ENCODE data around the gene ANK3. TPM values are rescaled to one million over a fixed set of nuclear protein-coding genes. Genes with fewer than 3 reads are reported as not detected.

The ANK3 gene
- total and polyA plus RNA-seq, 3 donors from 2014 or later = 23.5 to 39.9 (median 38.6) TPM

DNA sequence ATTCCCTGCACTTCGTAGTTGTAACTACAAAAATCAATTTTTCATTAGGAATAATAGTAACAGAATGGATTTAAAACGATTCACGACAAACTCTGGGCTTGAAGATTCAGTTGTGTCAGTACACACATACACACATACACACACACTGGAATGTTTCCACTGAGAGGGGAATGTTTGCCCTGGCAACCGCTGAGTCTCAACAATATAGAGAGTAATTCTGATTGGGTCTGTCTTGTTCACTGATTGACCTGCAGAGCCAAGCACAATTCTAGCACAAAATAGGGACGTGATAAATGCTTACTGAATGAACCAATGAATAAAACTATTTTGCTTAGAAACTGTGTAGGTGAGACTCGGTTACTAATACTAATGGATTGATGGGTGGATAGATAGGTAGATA lies 278.9 kb downstream of the ANK3 start:
- DNase-seq = no peak
- Histone ChIP-seq H3K36me3 (ENCODE audit: low read depth, missing control alignments) (no peaks in the 10 kb centered on the region), H3K9me3 (no peaks in the 10 kb centered on the region), H3K27ac (no peak overlapping the region), H3K4me3 (no peak overlapping the region), H3K27me3 (no peaks in the 10 kb centered on the region), H3K4me1 (no peaks in the 10 kb centered on the region)
- intact Hi-C loops (cut with DNase I; ENCODE audit: low total_unique reads) = loop anchor here (10.0 kb wide), 1 partner anchor 94 kb away; no protein-coding TSS in a partner anchor
- TF ChIP-seq POLR2A (IDR thresholded peaks at IDR 0.05) (no peak), CTCF (IDR thresholded peaks at IDR 0.05) (no peak)
- 76 to 92% methylated on average over 6 of the region's 6 CpGs for WGBS, 2 donors

DNA sequence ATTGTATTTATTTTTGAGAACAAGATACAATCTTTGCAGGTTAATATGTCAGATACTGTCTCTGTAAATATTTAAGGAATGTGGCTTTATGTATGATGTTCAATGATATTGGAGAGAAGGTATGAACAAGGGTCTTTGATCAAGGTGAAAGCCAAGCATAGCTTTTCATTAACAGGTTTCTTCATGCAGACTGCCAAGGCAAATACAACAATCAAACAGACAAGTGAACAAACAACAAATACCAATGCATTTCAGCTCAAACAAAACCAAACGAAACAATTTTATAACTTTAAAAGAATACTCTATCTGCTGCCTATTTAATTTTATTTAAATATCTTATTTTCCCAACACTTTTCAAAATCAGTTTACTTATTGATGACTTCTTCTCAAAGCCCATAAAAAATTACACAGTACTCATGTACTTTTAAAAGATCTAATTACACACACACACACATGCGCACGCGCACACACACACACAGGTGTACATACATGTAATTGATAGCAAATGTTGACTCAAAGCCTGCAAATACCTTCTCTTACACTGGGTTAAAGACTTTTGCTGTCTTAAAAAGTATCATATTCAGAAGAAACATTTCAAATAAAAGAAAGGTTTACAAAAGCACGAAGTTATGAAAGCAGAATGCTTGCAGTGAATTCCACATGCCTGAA lies 282.2 kb downstream of the ANK3 start:
- H3K4me1 ChIP-seq = peaks cover 5% of the 10 kb centered on the region
- no peak overlapping the region for H3K27ac ChIP-seq
- H3K27me3 ChIP-seq = no peaks in the 10 kb centered on the region
- no peak overlapping the region for H3K4me3 ChIP-seq
- no peak for TF ChIP-seq POLR2A (IDR thresholded peaks at IDR 0.05)
- no peak for TF ChIP-seq CTCF (IDR thresholded peaks at IDR 0.05)
- no peaks in the 10 kb centered on the region for H3K9me3 ChIP-seq
- 93% methylated on average over 5 of the region's 5 CpGs for WGBS, 2 donors
- intact Hi-C loops (cut with DNase I; ENCODE audit: low total_unique reads) = no loop called here
- H3K36me3 ChIP-seq (ENCODE audit: low read depth, missing control alignments) = no peaks in the 10 kb centered on the region
- DNase-seq = no peak

DNA sequence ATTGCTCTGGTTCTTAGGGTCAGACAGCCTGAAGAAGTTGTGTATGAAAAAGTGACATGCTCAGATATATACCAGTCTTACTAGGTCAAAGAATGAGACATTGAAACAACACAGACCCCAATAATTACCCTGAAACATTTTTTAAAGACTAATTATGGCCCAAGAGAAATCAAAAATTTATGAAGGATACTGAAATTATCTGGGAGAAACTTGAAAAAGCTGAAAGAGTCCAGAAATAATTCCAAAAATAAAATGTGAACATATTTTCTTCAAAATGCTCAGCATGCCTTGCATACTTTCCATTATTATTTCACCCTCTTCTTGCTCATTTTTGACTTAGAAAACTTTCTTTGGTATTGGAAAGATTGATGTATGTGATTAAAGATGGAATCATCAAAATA lies 284.4 kb downstream of the ANK3 start:
- H3K27ac ChIP-seq = no peak overlapping the region
- H3K36me3 ChIP-seq (ENCODE audit: low read depth, missing control alignments) = no peaks in the 10 kb centered on the region
- H3K4me3 ChIP-seq = no peak overlapping the region
- no peaks in the 10 kb centered on the region for H3K27me3 ChIP-seq
- H3K9me3 ChIP-seq = no peaks in the 10 kb centered on the region
- DNase-seq = no peak
- intact Hi-C loops (cut with DNase I; ENCODE audit: low total_unique reads) = no loop called here
- H3K4me1 ChIP-seq = peaks cover 5% of the 10 kb centered on the region
- no peak for TF ChIP-seq CTCF (IDR thresholded peaks at IDR 0.05)
- no peak for TF ChIP-seq POLR2A (IDR thresholded peaks at IDR 0.05)

GRCh38 chr10:60101821-60102220 lies 287.9 kb downstream of the ANK3 start:
- TF ChIP-seq POLR2A (IDR thresholded peaks at IDR 0.05) (no peak), CTCF (IDR thresholded peaks at IDR 0.05) (no peak)
- intact Hi-C loops (cut with DNase I; ENCODE audit: low total_unique reads) = no loop called here
- no peaks in the 10 kb centered on the region for H3K9me3 ChIP-seq
- no peak overlapping the region for H3K27ac ChIP-seq
- no peak for DNase-seq
- H3K27me3 ChIP-seq = no peaks in the 10 kb centered on the region
- H3K4me3 ChIP-seq = no peak overlapping the region
- WGBS, 2 donors = 73 to 78% methylated on average over 4 of the region's 4 CpGs
- H3K36me3 ChIP-seq (ENCODE audit: low read depth, missing control alignments) = no peaks in the 10 kb centered on the region
- peaks cover 5% of the 10 kb centered on the region for H3K4me1 ChIP-seq

Data from testis (tissue), 3 donors.